HG02571 (cell line): ENCODE measurements around the gene EPGN.

Experiments used
- ATAC-seq: cut with Tn5 transposase; IDR thresholded peaks from one replicate; pipeline ENCODE4 v1.9.1; 2021; ENCODE audit warnings: mild to moderate bottlenecking, moderate library complexity; ENCODE audit not compliant: unreplicated experiment

The EPGN gene, protein sequence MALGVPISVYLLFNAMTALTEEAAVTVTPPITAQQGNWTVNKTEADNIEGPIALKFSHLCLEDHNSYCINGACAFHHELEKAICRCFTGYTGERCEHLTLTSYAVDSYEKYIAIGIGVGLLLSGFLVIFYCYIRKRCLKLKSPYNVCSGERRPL

DNA sequence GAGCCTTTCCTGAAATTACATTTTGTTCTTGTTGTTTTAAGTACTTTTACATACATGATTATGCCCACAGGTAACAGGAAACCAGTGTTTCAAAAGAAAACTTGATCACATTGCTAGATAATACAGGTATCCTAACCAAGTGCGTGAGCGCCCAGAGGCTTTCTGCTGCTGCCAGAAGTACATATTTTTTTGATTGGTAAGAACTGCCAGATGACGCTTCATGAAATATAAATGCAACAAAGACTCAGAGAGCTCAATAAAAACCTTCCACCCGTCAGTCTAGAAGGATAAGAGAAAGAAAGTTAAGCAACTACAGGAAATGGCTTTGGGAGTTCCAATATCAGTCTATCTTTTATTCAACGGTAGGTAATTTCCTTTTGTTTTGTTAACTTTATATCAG is at the start of gene EPGN:
Gene EPGN, plus strand, starts transcription at position 256 of the 400 bp plus-strand sequence. Its CDS starts 64 bp downstream, at position 320.
- ATAC-seq: no peak

DNA sequence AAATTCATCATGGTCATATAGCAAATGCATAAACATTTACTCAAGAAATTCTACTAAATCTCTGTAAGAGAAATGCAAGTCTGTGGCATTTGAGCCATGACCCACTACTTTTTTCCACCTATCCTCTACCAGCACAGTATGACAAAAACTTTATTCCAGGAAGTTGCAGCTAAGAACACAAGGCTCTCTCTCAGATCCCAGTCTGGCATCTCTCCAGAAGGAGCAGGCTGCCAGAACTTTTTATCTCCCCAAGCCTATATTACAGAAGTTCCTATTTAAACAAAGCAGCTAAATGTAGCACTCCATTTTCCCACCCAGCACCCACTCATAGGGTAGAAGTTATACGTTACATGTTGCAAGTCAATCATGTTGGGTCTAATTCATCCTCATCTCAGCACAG is 49.3 kb upstream of the EPGN start:
- no peak for ATAC-seq

DNA sequence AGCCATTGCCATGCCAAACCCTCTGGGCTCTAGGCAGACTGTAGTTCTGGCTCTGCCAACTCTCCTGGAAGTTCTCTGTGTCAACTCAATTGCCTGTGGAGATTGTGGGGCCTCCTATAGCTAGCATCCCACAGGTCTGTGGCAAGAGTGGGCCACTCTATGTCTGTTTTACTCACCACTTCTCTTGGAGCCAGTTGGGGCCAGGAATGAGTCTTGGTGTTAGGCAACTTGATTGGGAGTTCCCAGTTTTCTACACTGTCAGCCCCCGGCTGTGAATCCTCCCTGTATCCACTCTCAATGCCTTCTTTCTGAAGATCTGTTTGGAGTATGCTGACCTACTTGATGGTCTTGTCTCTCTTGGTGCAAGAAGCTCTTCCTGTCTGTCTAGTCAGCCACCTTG is 48.2 kb upstream of the EPGN start:
- no peak for ATAC-seq

DNA sequence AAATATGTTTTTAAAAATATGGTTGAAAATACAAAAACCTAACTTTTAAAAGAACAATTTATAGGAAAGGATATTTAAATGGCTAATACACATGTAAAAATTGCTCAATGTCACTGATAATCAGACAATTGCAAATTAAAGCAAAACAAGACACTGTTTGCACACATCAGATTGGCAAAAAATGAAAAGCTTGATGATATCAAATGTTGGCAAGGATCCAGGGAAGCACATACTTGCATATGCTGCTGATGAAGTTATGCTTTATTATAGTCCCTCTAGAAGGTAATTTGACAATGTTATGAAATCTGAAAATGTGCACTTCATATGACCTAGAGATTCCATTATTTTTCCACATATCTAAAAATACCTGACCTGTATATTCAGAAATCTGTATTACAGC is 45.7 kb upstream of the EPGN start:
- ATAC-seq: no peak

DNA sequence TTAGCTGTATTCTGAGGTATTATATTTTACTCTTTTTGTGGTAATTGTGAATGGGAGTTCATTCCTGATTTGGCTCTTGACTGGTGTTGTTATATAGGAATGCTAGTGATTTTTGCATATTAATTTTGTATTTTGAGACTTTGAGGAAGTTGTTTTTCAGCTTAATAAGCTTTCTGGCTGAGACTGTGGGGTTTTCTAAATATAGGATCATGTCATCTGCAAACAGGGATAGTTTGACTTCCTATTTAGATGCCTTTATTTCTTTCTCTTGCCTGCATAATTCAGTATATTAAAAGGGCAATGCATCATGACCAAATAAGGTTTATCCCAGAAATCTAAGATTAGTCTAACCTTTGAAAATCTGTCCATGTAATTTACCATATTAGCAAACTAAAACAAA is 44.7 kb upstream of the EPGN start:
- ATAC-seq: no peak

DNA sequence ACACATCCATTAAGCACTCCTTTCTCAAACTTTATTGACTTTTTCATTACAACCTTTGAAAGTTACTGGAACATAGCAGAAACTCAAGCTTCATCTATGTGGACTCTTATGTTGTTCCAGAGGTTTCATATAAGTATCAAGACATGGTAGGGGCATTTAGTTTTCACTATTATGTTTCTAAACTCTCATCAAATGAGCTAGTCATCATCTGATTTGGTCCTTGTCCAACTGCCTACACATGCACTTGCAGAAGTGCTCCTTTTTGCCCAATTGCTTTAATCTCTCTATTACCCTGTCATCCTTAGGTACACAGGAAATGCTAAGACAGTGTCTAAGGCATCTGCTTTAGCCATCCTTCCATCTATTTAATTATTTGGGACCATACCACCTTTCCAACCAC is 42.2 kb upstream of the EPGN start:
- no peak for ATAC-seq

DNA sequence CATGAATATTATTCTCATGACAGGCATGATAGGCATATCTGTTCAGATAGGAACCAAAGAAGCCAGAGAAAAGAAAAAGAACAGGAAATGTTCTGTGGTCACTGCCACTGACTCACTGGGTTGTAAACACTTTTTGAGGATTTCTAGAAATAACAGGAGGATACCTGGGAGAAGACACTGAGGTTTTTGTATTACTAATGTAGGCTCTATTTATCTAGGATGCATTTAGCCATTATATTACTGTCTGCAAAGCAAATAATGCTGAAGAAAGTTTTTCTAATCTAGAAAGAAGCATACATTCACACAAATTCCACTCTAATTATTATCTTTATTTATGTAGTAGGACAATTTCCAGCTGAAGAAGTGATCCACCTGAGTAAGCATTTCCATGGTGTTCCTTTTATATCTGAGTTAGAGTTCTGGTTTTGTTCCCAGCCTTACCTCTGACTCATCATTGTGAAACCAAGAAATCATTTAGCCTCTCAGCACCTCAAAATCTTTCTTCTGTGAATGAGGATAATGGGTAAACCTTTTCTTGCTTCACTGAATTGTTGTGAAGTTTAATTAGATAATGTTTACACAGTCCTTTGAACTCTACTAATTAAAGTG is 40.2 kb upstream of the EPGN start:
- no peak for ATAC-seq

DNA sequence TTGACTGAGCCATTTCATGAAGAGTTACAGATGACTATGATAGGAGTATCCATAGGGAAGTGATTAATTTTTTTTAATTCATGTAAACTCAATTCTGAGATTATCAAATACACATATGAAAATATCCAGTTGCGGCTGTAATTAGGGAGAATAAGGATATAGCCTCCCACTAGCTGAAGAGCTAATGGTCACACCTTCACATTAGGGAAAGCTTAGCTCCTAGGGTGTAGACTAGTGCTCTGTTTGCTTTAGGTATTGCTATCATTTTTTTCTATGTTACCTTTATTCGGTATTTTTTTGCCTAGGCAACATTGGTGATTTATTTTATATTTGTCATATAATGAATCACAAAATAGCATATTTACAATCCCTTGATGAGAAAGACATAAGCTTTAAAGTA is 39.6 kb upstream of the EPGN start:
- ATAC-seq: no peak

DNA sequence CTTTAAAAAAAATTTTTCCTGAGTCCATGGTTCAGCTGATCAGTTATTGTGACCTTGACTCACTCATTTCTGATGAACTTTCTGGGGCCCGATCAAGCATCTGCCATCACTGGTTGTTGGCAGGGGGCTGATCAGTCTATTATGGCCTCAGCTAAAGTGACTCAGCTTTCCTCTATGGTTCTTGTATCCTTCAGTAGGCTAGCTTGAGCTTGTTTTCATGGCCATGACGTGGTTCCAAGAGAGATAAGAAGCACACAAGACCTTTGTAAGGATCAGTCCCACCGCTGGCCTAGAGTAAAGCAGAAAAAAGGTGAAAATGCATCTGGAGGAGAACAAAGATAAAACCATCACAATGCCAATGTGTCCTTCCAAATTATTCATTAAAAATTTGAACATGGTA is 29.8 kb upstream of the EPGN start:
- no peak for ATAC-seq

DNA sequence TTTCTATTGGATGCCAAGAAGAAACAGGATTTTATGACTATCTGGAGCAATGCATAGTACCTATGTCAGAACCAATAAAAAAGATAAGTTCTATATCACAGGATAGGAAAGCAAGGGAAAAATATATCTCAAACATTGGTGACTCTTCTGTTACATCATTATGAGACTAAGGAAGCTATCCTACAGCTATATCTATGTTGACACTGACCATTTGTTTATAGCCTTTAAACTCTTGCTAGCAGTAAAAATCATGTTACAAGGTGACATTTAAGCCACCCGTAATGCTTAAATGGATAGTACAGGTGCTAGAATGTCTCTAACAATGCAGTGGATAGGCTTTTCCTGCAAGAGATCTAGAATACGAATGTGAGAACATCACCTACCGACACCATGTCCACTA is 28.6 kb upstream of the EPGN start:
- no peak for ATAC-seq

DNA sequence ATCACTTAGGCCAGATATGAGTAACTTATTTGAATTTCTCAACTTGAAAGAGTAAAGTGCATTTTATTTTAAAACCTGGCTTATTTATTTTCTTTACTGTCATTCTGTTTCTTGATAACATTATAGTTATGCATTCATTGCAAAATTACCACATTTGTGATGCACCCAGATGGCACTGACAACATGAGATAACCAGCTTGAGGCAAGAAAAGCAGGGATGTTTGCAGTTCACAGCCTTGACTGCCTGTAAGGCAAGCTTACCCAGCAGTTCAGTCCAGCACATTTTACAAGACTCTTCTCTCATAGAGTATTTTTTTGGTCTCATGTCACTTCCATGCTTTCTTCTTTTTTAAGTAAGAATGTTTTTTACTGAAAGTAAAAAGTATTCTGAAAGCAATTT is 25.3 kb upstream of the EPGN start:
- ATAC-seq: no peak

DNA sequence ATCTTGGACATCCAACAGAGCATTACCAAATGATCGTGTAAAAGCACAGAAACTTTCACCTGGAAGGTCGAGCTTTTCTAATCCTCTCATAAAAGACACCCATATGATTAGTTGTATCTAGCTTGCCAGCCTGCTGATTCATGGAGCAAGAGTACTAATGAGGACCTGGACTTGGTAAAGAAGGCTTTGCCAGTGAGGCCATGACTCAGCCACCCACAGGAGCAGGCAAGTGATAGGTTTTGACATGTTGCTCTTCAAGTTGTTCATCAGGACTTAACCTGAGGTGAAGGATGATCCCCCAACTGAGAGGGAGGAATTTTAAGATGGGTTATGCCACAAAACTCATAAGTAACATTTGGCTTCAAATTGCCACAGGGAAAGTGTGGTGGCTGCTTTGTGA is 24.7 kb upstream of the EPGN start:
- ATAC-seq: no peak

DNA sequence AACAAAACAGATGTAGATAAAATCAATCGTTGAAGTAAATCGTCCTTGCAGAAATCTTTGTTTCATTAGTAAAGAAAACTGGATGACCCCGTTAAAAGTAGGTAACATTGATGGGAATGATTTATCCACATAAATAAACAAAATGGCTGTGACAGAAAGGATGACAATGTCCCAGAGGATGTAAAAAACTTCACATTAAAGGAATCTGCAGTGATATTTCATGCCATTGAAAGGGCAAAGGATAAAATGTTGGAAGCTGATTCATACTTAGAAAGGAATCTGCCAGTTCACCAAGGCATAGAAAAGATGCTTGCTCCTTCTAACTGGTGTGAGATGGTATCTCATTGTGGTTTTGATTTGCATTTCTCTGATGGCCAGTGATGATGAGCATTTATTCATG is 24.2 kb upstream of the EPGN start:
- ATAC-seq: no peak

DNA sequence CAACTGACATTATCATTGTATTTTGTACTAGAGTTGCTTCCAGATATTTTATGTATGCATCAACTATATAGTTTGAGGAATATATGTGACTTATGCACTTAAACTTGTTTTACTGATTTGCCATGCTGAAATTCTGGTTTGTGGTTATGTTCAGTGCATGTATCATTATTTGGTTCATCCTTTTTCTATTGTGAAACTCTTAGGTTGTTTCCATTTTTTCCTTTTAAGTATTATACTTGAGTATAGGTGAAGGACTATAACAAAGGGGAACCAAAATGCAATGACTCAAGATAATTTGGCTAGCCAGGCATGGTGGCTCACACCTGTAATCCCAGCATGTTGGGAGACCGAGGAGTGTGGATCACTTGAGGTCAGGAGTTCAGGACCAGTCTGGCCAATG is 21.1 kb upstream of the EPGN start:
- no peak for ATAC-seq

DNA sequence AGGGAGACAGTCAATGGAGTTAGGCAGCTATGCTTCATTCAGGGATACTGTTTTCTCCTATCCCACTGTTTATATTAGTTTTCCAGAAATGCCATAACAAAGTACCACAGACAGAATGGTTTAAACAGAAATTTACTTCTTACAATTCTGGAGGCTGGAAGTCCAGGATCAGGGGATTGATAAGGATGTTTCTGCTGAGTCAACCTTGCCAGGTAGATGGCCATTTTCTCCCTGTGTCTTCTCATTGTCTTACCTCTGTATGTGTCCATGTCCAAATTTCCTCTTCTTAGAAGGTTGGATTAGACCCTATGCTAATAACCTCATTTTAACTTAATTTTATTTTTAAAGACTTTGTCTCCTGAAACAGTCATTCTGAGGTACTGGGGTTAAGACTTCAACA is 20.5 kb upstream of the EPGN start:
- ATAC-seq: no peak

DNA sequence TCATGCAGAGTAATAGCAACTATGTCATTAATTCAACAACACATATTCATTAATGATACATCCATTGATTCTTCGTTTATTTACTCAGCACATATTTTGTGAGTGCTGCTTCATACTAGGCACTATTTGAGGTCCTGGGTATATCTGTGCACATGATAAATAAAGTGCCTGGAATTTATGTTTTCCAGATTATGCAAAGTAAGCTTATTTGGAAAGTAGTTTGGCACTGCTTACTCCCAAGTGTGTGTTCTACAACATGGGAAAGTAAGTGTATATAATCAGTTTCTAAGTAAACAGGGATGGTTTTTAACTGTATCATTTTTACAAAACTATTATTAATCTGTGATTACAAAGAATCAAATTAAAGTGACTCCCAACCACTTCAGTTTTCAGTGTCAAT is 16.8 kb upstream of the EPGN start:
- ATAC-seq: no peak

DNA sequence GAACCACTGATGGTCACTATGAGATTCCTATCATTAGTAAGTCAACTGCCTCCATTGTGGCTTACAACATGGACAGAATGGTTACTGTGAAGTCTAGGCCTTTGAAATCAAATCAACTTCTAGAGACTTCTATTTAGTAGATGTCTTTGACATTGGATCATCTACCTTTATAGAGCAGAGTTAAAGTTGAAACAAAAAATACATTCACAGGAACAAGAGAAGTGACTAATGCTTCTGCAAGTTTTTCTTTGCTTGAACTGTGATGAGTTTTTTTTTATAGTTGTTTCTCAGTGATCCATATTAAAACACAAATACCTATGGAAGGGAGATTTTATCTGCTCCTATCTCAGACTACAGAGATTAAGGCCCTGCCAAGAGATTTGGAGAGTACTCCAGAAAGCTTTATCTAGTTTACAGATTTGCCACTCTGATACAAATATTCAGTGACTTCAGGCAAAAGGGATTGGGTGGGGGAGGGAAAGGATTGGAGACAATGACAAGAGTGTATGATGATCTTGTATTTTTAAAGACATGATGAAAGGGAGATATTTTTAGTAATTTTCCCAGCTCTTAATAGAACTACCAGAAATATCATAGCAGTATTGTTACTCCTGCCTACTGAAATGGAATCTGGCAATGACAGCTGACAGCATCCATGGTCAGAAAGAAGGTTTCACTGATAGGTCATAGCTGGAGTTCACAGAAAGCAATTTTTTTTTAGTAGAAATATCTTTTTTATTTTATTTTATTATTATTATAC is 16.0 kb upstream of the EPGN start:
- no peak for ATAC-seq

DNA sequence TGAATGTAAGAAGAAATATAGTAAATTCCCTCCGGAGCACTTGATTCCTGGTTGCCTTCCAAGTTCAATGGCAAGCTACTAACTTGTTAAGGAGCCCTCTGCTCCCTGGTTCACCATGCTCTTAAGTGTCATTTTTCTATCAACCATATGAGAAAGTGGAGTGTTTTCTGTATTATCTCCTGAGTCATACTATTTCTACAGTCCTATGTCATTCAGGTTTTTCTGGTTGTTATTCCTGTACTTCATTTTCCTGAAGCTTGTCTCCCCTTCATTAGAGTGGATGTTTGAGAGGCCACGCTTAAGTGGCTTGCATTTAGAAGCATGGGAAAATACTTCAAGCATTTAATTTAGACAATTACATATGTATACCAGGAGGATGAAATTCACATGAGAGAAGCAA is 14.7 kb upstream of the EPGN start:
- ATAC-seq: no peak

DNA sequence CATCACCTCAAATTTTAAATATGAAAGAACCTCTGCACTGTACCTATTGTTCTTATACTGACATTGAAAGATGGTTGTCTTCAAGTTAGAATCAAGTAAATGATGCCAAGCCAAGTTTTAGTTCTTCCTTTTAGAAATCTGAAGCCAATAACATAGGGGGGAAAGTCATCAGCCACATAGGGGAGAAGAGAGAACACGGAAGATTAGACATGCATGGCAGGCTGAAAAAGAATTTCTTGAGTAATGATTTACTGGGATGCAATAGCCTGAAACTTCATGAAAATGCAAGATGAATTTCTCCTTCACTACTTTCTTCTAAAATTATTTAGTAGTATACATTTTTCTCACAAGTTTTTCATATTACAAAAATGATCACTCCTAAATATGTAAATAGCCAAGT is 13.6 kb upstream of the EPGN start:
- no peak for ATAC-seq

DNA sequence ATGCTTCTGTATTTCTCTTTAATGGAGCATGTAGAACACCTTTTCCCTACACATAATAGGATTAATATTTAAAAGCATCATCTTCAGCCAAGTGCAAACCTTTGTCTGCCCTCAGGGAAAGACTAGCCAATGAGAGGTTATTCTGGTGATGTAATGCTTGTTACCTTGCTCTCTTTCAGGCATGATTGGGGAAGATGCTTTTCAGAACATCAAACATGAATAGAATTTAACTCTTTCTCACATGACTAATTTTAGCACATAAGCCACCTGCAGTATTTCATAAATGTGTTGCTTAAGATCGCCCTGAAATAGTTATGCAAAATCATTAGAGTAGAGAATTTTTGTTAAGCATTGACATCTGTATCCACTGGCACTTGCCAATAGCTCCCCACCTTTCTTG is 10.7 kb upstream of the EPGN start:
- no peak for ATAC-seq

DNA sequence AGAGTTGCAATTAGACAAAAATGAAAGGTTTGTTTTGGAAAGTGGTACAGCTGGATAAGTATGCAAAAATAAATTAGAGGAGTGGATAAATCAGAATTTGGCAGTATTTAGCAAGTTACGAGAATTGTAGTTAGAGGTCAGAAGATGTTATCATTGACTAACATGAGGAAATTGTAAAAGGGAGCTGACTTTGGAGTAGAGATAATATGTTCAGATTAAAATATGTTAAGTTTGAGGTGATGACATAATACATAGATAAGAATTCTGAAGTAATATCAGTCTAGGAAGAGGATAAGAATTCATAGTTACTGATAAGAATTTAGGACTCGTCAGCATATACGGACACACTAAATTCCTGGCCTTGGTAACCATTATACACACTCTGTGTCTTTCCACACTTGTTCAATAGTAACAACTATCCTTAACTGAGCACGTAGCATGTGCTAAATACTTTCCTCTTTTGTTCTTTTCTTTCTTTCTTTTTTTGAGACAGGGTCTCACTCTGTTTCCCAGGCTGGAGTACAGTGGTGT is 4.1 kb upstream of the EPGN start:
- no peak for ATAC-seq

DNA sequence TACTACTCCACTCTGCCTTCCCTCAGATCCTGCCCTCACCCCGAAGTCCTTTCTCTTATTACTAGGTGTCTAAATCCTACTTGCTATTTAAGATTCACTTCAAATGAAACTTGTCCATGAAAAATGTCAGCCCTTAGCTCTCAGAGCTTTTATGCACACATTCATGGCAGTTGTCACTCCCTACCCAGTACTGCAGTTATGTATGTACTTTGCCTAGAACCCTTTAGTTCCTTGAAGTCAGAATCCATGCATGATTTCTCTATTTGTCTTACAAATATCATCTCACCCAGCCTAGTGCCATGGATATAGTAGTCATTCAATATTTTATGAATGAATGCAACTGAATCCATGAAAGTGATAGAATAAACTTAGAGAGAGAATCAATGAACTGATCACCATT is 3.3 kb upstream of the EPGN start:
- ATAC-seq: no peak
